ENCODE data around the gene GABARAPL2. TPM values are rescaled to one million over a fixed set of nuclear protein-coding genes. Genes with fewer than 3 reads are reported as not detected.

Gene GABARAPL2
- total and polyA plus RNA-seq, 9 donors, result 77.9 to 195 (median 109) TPM

DNA sequence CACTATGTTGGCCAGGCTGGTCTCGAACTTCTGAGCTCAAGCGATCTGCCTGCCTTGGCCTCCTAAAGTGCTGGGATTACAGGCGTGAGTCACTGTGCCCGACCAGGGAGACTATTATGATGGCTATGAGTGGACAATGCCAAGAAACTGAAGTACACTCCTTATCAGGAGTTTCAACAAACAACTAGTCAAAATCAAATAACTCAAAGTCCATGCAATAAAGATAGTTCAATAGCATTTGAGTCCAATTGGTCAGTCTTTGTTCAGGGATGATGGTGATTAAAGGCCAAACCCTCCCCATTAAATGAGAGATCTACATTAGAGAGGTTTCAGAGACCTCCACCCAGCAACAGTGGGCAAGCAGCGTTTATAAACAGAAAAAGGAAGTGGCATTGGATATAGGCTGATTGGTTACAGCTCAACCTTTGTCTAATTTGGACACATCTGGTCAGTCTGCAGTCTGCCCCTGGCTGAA is 38.3 kb upstream of the GABARAPL2 start:
- H3K36me3 ChIP-seq, result no peaks in the 10 kb centered on the region
- no peaks in the 10 kb centered on the region for H3K9me3 ChIP-seq
- no peak for TF ChIP-seq POLR2A (IDR thresholded peaks at IDR 0.05)
- TF ChIP-seq EP300 (IDR thresholded peaks at IDR 0.05), result no peak
- TF ChIP-seq, protein P1, sequence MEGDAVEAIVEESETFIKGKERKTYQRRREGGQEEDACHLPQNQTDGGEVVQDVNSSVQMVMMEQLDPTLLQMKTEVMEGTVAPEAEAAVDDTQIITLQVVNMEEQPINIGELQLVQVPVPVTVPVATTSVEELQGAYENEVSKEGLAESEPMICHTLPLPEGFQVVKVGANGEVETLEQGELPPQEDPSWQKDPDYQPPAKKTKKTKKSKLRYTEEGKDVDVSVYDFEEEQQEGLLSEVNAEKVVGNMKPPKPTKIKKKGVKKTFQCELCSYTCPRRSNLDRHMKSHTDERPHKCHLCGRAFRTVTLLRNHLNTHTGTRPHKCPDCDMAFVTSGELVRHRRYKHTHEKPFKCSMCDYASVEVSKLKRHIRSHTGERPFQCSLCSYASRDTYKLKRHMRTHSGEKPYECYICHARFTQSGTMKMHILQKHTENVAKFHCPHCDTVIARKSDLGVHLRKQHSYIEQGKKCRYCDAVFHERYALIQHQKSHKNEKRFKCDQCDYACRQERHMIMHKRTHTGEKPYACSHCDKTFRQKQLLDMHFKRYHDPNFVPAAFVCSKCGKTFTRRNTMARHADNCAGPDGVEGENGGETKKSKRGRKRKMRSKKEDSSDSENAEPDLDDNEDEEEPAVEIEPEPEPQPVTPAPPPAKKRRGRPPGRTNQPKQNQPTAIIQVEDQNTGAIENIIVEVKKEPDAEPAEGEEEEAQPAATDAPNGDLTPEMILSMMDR (IDR thresholded peaks at IDR 0.05), result no peak
- intact Hi-C loops (cut with DNase I), result no loop called here
- H3K27me3 ChIP-seq, result no peaks in the 10 kb centered on the region
- no peak overlapping the region for H3K4me3 ChIP-seq
- H3K27ac ChIP-seq, result no peak overlapping the region
- 86 to 90% (median 89%) methylated on average over 5 of the region's 5 CpGs for WGBS, 3 donors
- no peak for DNase-seq
- no peaks in the 10 kb centered on the region for H3K4me1 ChIP-seq (ENCODE audit: insufficient read depth)

DNA sequence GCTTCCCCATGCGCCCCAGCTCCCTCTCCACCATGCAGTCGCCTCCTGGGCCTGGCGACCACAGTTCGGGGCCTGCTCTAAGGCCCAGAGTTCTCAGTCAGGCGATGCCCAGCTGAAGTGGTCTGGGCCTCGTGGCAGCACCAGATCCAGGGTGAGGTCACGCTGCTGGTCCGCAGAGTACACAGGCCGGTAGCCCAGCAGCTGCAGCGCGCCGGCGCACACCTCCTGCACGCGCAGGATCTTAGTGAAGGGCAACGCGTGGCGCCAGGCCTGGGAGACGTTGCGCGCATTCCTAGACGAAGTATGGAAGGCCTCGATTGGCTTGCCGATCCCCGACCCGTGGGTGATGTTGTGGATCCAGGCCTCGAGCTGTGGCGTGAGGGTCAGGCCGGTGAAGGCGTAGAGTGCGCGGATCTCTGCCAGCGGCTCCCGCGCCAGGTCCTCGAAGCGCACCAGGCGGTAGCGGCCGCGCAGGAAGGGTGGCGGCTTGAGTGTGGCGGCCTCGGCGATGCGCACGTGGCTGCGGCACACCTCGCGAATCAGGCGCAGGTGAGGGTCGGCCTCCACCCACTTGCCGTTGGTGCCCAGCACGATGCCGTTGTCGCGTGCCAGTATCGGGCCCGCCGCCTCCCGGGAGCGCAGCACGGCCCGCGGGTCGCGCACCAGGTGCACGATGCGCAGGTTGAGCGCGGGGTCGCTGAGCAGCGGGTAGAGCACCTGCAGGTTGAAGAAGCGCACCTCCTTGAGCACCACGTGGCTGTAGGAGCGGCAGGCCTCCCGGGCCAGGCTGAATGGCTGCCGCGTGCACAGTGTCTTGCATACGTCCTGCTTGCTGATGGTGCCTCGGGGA is 36.9 kb upstream of the GABARAPL2 start:
- Histone ChIP-seq H3K9me3 (no peaks in the 10 kb centered on the region), H3K36me3 (no peaks in the 10 kb centered on the region), H3K4me1 (ENCODE audit: insufficient read depth) (no peaks in the 10 kb centered on the region), H3K4me3 (no peak overlapping the region), H3K27ac (no peak overlapping the region), H3K27me3 (no peaks in the 10 kb centered on the region)
- intact Hi-C loops (cut with DNase I), result no loop called here
- no peak for TF ChIP-seq EP300 (IDR thresholded peaks at IDR 0.05)
- TF ChIP-seq, protein P1 (IDR thresholded peaks at IDR 0.05), result no peak
- TF ChIP-seq POLR2A (IDR thresholded peaks at IDR 0.05), result no peak
- 91 to 96% (median 92%) methylated on average over 73 to 81 of the region's 81 CpGs for WGBS, 3 donors
- DNase-seq, result no peak

GRCh38 chr16:75529959-75530358 is 36.2 kb upstream of the GABARAPL2 start:
- intact Hi-C loops (cut with DNase I), result no loop called here
- WGBS, 3 donors, result 95 to 97% (median 97%) methylated on average over 27 to 29 of the region's 29 CpGs
- no peaks in the 10 kb centered on the region for H3K27me3 ChIP-seq
- TF ChIP-seq EP300 (IDR thresholded peaks at IDR 0.05) (no peak), POLR2A (IDR thresholded peaks at IDR 0.05) (no peak)
- TF ChIP-seq, protein P1 (IDR thresholded peaks at IDR 0.05), result no peak
- H3K9me3 ChIP-seq, result no peaks in the 10 kb centered on the region
- no peaks in the 10 kb centered on the region for H3K4me1 ChIP-seq (ENCODE audit: insufficient read depth)
- H3K27ac ChIP-seq, result no peak overlapping the region
- DNase-seq, result no peak
- no peaks in the 10 kb centered on the region for H3K36me3 ChIP-seq
- no peak overlapping the region for H3K4me3 ChIP-seq

DNA sequence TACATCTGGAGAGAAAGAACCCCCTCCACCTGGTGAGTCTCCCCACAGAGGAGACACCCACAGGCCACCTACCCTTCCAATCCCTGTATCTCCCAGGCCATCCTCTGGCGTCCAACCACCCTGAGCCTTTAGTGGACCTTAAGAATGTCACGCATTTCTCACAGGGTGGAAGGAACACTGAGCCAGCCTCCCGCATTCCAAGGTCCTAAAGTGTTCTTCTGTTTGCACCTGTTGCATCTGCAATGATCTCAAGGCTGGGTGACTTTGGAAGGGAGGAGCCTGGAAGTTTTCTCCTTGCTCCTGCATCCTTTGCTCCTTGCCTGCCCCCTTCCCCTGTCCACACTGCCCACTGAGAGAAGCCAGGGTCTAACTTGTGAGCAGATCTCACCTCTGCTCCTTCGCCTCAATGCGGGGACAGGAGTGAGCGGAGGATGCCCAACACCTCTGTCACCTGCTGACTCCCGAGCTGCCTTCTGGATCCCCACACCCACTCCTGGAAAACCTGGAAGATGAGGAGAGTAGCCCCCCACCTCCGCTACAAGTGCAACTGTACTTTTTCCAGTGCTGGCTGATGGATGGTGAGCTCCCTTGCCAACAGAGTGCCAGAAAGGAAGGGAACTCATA is 33.9 kb upstream of the GABARAPL2 start:
- WGBS, 3 donors, result 81 to 83% (median 83%) methylated on average over 8 of the region's 8 CpGs
- DNase-seq, result no peak

More for the DNA sequence above, 33.9 kb upstream of the GABARAPL2 start:
- no peaks in the 10 kb centered on the region for H3K27me3 ChIP-seq
- H3K4me3 ChIP-seq, result no peak overlapping the region
- TF ChIP-seq, protein P1 (IDR thresholded peaks at IDR 0.05), result no peak
- TF ChIP-seq EP300 (IDR thresholded peaks at IDR 0.05) (no peak), POLR2A (IDR thresholded peaks at IDR 0.05) (no peak)
- no peaks in the 10 kb centered on the region for H3K36me3 ChIP-seq
- no peak overlapping the region for H3K27ac ChIP-seq
- no peaks in the 10 kb centered on the region for H3K9me3 ChIP-seq
- intact Hi-C loops (cut with DNase I), result no loop called here
- no peaks in the 10 kb centered on the region for H3K4me1 ChIP-seq (ENCODE audit: insufficient read depth)

Data from ovary (tissue), 9 donors.